Measurements from ENCODE around the gene CCDC154. TPM values are rescaled to one million over a fixed set of nuclear protein-coding genes. Genes with fewer than 3 reads are reported as not detected.
A peak's percentile ranks its signal among the peaks of the same experiment; 100 is the strongest.

CCDC154 gene
- total and polyA plus RNA-seq, 3 experiments from 2014 or later, result 2.3 to 2.8 TPM; not detected in 1

DNA sequence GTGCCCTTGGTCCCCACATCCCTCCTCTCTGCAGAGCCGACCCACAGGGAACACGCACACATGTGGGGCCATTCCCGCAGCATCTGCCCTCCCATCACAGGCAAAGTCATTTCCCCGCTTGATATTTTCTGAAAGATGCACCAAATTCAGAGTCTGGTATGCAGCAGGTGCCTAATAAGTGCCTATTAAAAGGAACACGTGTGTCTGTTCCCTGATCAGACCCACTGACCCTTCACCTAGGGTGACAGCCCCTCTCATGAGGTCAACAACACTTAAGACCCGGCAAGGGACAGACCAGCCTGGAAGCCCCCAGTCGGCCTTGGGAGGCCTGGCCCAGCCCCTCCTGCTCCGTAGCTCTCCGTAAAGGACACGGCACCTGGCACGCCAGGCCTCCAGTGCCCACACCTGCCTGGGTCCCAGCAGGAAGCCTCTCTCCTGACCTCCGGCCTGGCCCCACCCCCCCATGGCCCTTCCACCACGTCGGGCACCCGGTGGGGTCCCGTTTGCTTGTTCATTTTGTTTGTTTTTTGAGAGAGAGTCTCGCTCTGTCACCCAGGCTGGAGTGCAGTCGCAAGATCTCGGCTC lies 49.9 kb downstream of the CCDC154 start:
- H3K4me1 Mint-ChIP-seq, result no peaks in the 10 kb centered on the region
- no peak for DNase-seq
- H3K27ac Mint-ChIP-seq, result no peak overlapping the region
- ChIA-PET CTCF (no interaction called here), POLR2A (no interaction called here)
- H3K4me3 Mint-ChIP-seq, result no peak overlapping the region
- H3K27me3 Mint-ChIP-seq, result peaks cover 0 to 4% of the 10 kb centered on the region in 2 donors
- Histone ChIP-seq H3K27ac (ENCODE audit: low read depth, low read length) (no peak overlapping the region), H3K4me3 (ENCODE audit: low read length) (no peak overlapping the region), H3K4me1 (ENCODE audit: insufficient read depth, low read length) (no peaks in the 10 kb centered on the region), H3K36me3 (ENCODE audit: insufficient read depth, low read length) (peaks cover 26% of the 10 kb centered on the region), H3K27me3 (ENCODE audit: insufficient read depth, low read length, poor library complexity, severe bottlenecking) (no peaks in the 10 kb centered on the region), H3K9me3 (ENCODE audit: low read length) (no peaks in the 10 kb centered on the region)
- H3K9me3 Mint-ChIP-seq, result no peaks in the 10 kb centered on the region
- H3K36me3 Mint-ChIP-seq, result peaks cover 0 to 66% (median 2%) of the 10 kb centered on the region in 3 donors

DNA sequence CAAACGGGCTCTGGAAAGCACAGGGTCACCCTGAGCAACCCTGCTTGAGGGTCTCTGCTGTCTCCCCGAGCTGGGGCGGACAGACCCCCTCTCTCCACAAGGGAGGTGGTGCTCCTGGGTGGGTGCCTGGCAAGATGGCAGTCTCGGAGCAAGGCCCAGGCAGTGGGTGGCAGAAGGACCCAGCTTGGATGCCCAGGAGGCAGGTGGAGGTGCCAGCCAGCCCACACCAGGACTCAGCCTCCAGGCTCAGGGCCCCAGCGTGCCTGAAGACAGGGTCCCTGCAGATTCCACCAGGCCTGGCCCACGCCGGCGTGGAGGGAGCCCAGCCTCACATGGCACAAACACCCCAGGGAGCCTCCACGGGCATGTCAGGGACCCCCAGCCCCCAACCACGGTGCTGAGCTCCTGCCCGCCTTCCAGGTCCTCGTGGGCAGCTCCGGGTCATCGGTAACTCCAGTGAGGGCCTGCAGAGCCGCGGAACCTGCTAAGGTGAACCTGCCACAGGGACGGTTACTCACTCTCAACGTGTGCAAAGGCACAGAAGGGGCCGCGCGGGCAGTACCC lies 50.7 kb downstream of the CCDC154 start:
- CTCF ChIA-PET, result no interaction called here

DNA sequence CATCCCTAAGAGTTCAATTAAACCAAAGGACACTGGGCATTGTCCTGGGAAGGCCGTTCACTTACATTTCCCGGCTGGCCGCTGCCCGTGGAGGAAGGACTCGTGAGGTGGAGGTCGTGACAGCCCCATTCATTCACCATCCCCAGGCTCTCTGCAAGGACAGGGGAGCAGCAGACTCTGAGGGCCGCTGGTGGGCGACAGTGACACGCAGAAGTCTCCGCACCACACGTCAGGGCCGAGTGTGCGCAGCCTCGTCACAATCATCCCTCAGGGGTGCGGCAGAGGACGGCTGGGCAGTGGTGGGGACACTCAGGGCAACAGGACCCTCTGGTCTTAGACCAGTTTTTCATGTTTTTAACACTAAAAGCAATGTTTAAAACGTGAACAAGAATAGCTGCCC lies 51.5 kb downstream of the CCDC154 start:
- Histone ChIP-seq H3K4me3 (ENCODE audit: low read length) (no peak overlapping the region), H3K9me3 (ENCODE audit: low read length) (no peaks in the 10 kb centered on the region), H3K27ac (ENCODE audit: low read depth, low read length) (no peak overlapping the region), H3K36me3 (ENCODE audit: insufficient read depth, low read length) (peaks cover 20% of the 10 kb centered on the region), H3K27me3 (ENCODE audit: insufficient read depth, low read length, poor library complexity, severe bottlenecking) (no peaks in the 10 kb centered on the region), H3K4me1 (ENCODE audit: insufficient read depth, low read length) (no peaks in the 10 kb centered on the region)
- no peaks in the 10 kb centered on the region for H3K4me1 Mint-ChIP-seq
- ChIA-PET CTCF (no interaction called here), POLR2A (no interaction called here)
- no peak for DNase-seq
- H3K36me3 Mint-ChIP-seq, result peaks cover 0 to 57% (median 2%) of the 10 kb centered on the region in 3 donors
- H3K4me3 Mint-ChIP-seq, result no peak overlapping the region
- no peaks in the 10 kb centered on the region for H3K9me3 Mint-ChIP-seq
- peaks cover 0 to 2% of the 10 kb centered on the region in 2 donors for H3K27me3 Mint-ChIP-seq
- H3K27ac Mint-ChIP-seq, result peak overlapping the region in 1 of 8 donors; percentile 83

More for the DNA sequence above, 50.7 kb downstream of the CCDC154 start:
- Histone ChIP-seq H3K4me3 (ENCODE audit: low read length) (no peak overlapping the region), H3K36me3 (ENCODE audit: insufficient read depth, low read length) (peaks cover 25% of the 10 kb centered on the region), H3K9me3 (ENCODE audit: low read length) (no peaks in the 10 kb centered on the region), H3K27me3 (ENCODE audit: insufficient read depth, low read length, poor library complexity, severe bottlenecking) (no peaks in the 10 kb centered on the region), H3K27ac (ENCODE audit: low read depth, low read length) (no peak overlapping the region), H3K4me1 (ENCODE audit: insufficient read depth, low read length) (no peaks in the 10 kb centered on the region)
- POLR2A ChIA-PET, result no interaction called here
- no peak for DNase-seq
- peaks cover 0 to 2% of the 10 kb centered on the region in 2 donors for H3K27me3 Mint-ChIP-seq
- no peaks in the 10 kb centered on the region for H3K4me1 Mint-ChIP-seq
- peaks cover 0 to 62% (median 2%) of the 10 kb centered on the region in 3 donors for H3K36me3 Mint-ChIP-seq
- no peaks in the 10 kb centered on the region for H3K9me3 Mint-ChIP-seq
- no peak overlapping the region for H3K27ac Mint-ChIP-seq
- H3K4me3 Mint-ChIP-seq, result no peak overlapping the region

DNA sequence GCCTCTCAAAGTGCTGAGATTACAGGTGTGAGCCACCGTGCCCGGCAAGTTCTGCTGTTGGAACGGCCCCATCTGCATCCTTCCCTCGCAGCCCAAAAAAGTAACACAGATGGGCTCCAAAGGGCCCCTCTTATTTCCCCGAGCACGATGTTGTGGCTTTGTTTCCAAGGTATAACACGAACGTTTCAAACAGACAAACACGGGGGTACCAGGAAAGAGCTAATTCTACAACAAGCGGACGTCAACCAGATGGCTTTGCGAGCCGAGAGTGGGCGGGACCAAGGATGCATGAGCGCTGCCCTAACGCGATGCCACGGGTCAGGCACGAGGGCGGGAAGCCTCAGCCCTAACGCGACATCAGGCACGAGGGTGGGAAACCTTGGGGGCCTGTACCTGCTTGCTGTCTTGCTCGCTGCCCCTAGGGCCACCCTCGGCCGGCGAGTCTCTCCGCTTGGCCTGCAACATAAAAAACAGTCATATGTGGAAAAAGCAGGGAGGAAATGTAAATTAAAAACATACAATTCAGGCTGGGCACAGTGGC lies 54.0 kb downstream of the CCDC154 start:
- peaks cover 20% of the 10 kb centered on the region for H3K36me3 ChIP-seq (ENCODE audit: insufficient read depth, low read length)
- H3K36me3 Mint-ChIP-seq, result peaks cover 0 to 54% (median 2%) of the 10 kb centered on the region in 3 donors
- no peaks in the 10 kb centered on the region for H3K4me1 Mint-ChIP-seq
- H3K27me3 Mint-ChIP-seq, result no peaks in the 10 kb centered on the region
- POLR2A ChIA-PET, result interaction anchor here (1.1 kb wide), 1 partner anchor 18 kb away, joined by 4 read pairs; no protein-coding TSS in a partner anchor
- H3K4me3 Mint-ChIP-seq, result no peak overlapping the region
- CTCF ChIA-PET, result no interaction called here
- H3K9me3 ChIP-seq (ENCODE audit: low read length), result no peaks in the 10 kb centered on the region
- H3K27ac Mint-ChIP-seq, result peak overlapping the region in 1 of 8 donors; percentile 35
- no peaks in the 10 kb centered on the region for H3K4me1 ChIP-seq (ENCODE audit: insufficient read depth, low read length)
- no peak overlapping the region for H3K27ac ChIP-seq (ENCODE audit: low read depth, low read length)
- no peaks in the 10 kb centered on the region for H3K27me3 ChIP-seq (ENCODE audit: insufficient read depth, low read length, poor library complexity, severe bottlenecking)
- H3K9me3 Mint-ChIP-seq, result no peaks in the 10 kb centered on the region
- DNase-seq, result no peak
- H3K4me3 ChIP-seq (ENCODE audit: low read length), result no peak overlapping the region

DNA sequence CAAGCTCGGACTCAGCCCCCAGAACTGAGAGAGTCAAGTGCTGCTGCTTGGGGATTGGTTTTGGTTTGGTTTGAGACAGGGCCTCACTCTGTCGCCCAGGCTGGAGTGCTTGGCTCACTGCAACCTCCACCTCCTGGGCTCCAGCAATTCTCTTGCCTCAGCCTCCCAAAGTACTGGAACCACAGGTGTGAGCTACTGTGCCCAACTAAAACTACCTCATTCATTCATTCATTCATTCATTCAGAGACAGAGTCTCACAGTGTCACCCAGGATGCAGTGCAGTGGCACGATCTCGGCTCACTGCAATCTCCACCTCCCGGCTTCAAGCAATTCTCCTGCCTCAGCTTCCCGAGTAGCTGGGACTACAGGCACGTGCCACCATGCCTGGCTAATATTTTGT lies 54.6 kb downstream of the CCDC154 start:
- no peak overlapping the region for H3K27ac Mint-ChIP-seq
- H3K9me3 Mint-ChIP-seq, result no peaks in the 10 kb centered on the region
- no peaks in the 10 kb centered on the region for H3K27me3 ChIP-seq (ENCODE audit: insufficient read depth, low read length, poor library complexity, severe bottlenecking)
- H3K4me1 ChIP-seq (ENCODE audit: insufficient read depth, low read length), result no peaks in the 10 kb centered on the region
- no peaks in the 10 kb centered on the region for H3K9me3 ChIP-seq (ENCODE audit: low read length)
- H3K36me3 Mint-ChIP-seq, result peaks cover 0 to 57% (median 2%) of the 10 kb centered on the region in 3 donors
- ChIA-PET POLR2A (no interaction called here), CTCF (no interaction called here)
- no peak overlapping the region for H3K4me3 ChIP-seq (ENCODE audit: low read length)
- peaks cover 20% of the 10 kb centered on the region for H3K36me3 ChIP-seq (ENCODE audit: insufficient read depth, low read length)
- H3K27me3 Mint-ChIP-seq, result no peaks in the 10 kb centered on the region
- no peak for DNase-seq
- H3K4me3 Mint-ChIP-seq, result no peak overlapping the region
- H3K4me1 Mint-ChIP-seq, result no peaks in the 10 kb centered on the region
- no peak overlapping the region for H3K27ac ChIP-seq (ENCODE audit: low read depth, low read length)

DNA sequence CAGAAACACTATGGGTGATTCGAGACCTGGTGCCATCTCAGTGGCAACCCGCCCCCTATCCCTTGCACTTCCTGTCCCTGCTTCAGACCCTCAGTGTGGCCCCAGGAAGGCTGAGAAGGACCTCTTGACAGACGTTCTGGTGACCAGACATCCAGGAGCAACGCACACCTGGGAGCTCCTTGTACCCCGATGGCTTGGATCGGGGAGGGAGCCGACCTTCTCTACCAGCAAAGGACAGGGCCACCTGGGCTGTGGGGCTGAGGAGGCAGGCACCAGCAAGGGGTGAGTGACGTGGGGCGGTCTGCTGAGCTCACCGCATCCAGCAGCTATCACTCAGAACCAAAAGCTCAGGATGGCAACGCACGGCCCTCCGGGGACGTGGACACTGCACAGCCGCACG lies 57.0 kb downstream of the CCDC154 start:
- no peak overlapping the region for H3K27ac ChIP-seq (ENCODE audit: low read depth, low read length)
- Mint-ChIP-seq H3K9me3 (no peaks in the 10 kb centered on the region), H3K27ac (no peak overlapping the region), H3K27me3 (peaks cover 0 to 1% of the 10 kb centered on the region in 2 donors), H3K36me3 (peaks cover 0 to 53% (median 2%) of the 10 kb centered on the region in 3 donors), H3K4me3 (no peak overlapping the region), H3K4me1 (no peaks in the 10 kb centered on the region)
- peaks cover 10% of the 10 kb centered on the region for H3K36me3 ChIP-seq (ENCODE audit: insufficient read depth, low read length)
- H3K4me1 ChIP-seq (ENCODE audit: insufficient read depth, low read length), result no peaks in the 10 kb centered on the region
- DNase-seq, result no peak
- no peak overlapping the region for H3K4me3 ChIP-seq (ENCODE audit: low read length)
- H3K27me3 ChIP-seq (ENCODE audit: insufficient read depth, low read length, poor library complexity, severe bottlenecking), result no peaks in the 10 kb centered on the region
- ChIA-PET CTCF (no interaction called here), POLR2A (no interaction called here)
- H3K9me3 ChIP-seq (ENCODE audit: low read length), result no peaks in the 10 kb centered on the region

- Mint-ChIP-seq H3K27me3 (peaks cover 0 to 1% of the 10 kb centered on the region in 2 donors), H3K4me3 (no peak overlapping the region), H3K36me3 (peaks cover 0 to 51% (median 3%) of the 10 kb centered on the region in 3 donors), H3K4me1 (peaks cover under 1 to 4% (median 2%) of the 10 kb centered on the region in 3 donors), H3K9me3 (no peaks in the 10 kb centered on the region), H3K27ac (no peak overlapping the region)
- Histone ChIP-seq H3K9me3 (ENCODE audit: low read length) (no peaks in the 10 kb centered on the region), H3K36me3 (ENCODE audit: insufficient read depth, low read length) (peaks cover under 1% of the 10 kb centered on the region), H3K4me3 (ENCODE audit: low read length) (no peak overlapping the region), H3K4me1 (ENCODE audit: insufficient read depth, low read length) (peaks cover under 1% of the 10 kb centered on the region), H3K27me3 (ENCODE audit: insufficient read depth, low read length, poor library complexity, severe bottlenecking) (no peaks in the 10 kb centered on the region), H3K27ac (ENCODE audit: low read depth, low read length) (no peak overlapping the region)
- CTCF ChIA-PET, result no interaction called here
- POLR2A ChIA-PET, result no interaction called here
- DNase-seq, result no peak
These were observed 59.1 kb downstream of the CCDC154 start for GRCh38 chr16:1385232-1385631.

All from CD8-positive, alpha-beta memory T cell (primary cell).